LoVo (cell line): ENCODE measurements around the gene MED17.
A peak's percentile ranks its signal among the peaks of the same experiment; 100 is the strongest.

Source experiments
- DNase-seq: peaks from one replicate; pipeline ENCODE4 v3.0.0-alpha.2; 2016; ENCODE audit warnings: low spot score

MED17 gene

DNA sequence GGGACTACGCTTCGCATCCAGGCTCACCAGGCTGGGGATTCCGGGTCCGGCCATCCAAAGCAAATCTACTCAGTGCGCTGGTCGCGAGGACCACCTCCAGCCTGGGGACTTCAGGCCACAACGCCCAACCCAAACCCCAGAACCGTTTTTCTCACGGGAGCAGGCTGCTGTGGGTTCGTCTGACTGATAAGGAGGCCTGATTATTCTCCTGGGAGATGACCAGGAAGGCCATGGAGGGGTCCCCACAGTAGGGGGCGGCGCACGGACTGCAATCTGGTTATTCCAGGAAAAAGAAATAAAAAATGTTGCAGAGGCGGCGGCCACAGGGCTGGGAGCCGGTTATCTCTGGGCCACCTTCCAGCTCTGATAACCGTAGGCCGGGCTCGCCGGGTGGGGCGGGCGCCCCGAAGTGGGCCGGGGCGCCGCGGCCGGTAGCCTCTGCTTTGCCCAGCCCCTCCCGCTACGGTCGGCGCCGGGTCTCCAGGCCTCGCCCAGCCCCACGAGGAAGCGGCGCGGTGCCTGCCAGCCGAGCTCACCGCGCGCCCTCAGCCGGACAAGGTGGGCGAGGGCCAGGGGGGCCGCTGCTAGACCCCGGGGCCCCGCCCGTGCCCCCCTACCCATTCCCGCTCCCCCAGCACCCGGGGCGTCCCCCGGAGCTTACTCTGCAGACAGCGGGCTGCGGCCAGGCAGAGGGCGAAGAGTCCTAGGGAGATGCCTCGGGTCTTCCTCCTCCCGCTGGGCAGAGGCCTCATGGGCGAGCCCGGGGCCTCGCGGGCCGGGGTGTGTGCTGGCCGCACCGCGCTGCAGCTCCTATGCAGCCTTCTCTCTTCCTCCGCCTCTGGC is 65.9 kb downstream of the MED17 start:
- peak; percentile 35 for DNase-seq

DNA sequence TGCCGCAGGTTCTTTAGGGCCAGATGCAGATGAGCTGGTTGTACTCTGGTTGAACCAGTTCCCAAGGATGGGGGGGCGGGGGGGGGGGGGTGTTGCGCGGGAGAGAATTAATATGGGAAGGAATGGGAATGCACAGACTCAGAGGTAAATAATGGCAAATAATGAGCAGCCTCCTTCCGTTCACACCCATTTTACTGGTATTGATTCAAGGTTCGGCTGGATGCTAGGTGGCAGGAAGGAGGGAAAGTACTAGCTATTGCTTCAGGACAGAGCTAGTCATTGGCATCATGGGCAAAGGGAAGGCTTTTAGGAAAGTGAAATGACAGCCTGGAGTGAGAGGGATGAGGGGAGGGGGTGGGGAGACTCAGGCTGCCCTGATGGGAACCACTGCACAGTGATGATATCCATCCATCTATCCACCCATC is 66.5 kb downstream of the MED17 start, which contains the start of gene VSTM5:
VSTM5 (minus strand) TSS at position 25 of the 425 bp plus-strand sequence. CDS start 116 bp downstream, outside the sequence.
- DNase-seq: no peak

DNA sequence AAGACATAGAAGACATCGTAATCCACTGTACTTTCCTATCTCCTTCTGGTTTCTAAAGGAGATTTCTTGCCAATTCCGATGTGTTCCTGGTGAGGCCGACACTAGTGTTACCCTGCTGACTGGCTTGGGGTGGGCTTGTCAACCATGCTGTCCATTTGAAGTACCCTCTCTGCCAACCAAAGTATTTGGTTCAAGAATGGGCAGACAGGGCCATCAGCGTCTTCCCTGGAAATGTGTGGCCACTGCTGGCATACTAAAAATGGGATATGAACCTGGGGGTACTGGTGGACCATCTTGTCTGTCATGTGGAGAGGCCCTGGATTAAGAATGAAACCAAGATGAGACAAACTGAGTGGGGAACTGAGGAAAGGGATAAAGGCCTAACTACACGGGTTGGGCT is 68.2 kb downstream of the MED17 start:
- DNase-seq: no peak

DNA sequence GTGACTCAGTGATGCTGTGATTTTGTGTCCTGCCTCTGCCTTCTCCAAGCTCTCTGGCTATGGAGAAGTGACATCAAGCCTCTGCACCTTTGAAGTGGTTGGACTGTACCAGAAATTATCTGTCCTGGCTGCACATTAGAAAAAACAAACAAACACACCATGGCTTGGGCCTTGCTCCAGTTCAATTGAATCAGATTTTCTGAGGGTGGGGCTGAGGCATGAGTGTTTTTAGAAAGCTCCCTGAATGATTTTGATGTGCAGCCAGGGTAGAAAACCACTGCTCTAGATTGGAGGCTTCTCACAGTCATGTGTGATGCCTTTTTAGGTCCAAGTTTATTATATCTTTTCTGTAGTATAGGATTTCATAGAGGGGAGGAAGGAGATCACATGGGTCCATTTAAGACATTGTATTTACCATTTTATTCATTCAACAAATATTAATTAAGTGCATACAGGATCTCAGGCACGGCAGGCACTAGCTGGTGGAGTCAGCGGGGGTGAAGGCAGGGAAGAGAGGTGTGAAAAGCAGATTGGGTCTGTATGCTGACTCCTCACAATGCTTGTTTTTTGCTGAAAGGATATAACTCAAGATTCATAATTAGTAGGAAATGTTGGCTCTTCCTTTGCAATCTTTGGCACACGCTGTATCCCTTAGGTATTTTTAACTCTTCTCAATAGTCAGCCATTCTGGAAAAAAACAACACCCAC is 73.5 kb downstream of the MED17 start:
- DNase-seq: no peak

DNA sequence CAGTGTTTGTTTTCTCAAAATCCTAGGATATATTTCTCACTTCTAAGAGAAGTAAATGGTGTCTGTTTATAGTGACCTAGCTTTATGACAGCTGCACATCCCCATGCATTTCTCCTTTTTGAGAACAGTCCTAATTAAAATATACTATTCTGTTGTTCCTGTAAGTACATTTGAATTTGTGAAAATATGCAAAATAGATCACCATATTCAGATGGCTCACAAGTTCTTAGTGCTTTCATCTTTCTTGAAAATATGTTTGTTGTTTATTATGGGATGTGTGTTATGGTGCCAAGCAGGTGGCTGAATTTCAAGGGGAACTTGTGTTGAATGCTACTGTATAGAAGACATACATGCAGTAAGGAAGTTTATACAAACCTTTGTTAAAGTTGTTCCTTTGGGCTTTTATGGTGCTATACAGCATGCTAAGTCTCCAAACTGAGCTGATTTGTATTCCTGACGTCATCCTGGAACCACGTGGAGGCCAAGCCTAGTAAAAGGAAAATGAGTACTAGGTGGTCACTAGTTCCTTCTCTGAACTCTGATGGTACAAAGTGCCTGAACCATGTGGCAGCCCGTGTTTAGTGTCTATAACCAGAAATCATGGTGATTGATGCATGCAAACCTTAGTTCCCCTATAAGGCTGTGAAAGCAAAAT is 74.2 kb downstream of the MED17 start:
- no peak for DNase-seq

DNA sequence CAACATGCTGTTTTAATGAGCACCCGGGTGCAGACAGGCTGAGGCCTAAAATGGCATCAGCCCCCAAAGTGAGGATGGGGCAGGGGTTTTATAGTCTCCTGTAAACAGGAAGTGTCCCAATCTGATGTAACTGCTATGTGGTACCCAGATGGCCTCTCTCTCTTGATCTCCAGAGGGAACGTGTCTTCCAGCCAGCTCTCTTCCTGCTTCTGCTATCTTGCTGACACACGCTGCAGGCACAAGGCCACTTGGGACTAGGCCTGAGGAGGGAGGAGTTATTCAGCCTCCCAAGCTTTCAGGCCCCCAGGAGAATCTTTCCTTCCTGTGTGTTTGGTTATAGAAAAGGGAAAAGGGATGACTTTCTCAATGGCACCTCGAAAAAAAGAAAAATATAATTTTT is 77.7 kb downstream of the MED17 start:
- DNase-seq: no peak
